Neural cell (in vitro differentiated cells): ENCODE measurements around the gene SARNP. TPM values are rescaled to one million over a fixed set of nuclear protein-coding genes. Genes with fewer than 3 reads are reported as not detected.

ENCODE experiments used
- H2AFZ ChIP-seq: fragments of 200-600, 300-800 bp; sonication (generic), shearing (Covaris generic); 2 replicates; pipeline ENCODE4 v1.6.0; 2014; ENCODE audit warnings: low read depth, mild to moderate bottlenecking, antibody characterized with exemption, low read length, moderate library complexity
- H3F3A ChIP-seq: fragments of 200-600 bp; shearing (Covaris generic); 2 replicates; pipeline ENCODE4 v1.6.1; 2016; ENCODE audit warnings: mild to moderate bottlenecking, moderate library complexity, mixed read lengths, antibody characterized with exemption, low read length; ENCODE audit not compliant: insufficient read depth, poor library complexity, severe bottlenecking
- H3K27ac ChIP-seq: fragments of 200-600, 300-800 bp; sonication (generic), shearing (Covaris generic); 2 replicates; pipeline ENCODE4 v1.5.1; 2014; ENCODE audit warnings: mild to moderate bottlenecking, low read length, moderate library complexity
- H3K27me3 ChIP-seq: fragments of 300-800, 200-600 bp; sonication (generic), shearing (Covaris generic); 2 replicates; pipeline ENCODE4 v1.6.0; 2014; ENCODE audit warnings: mild to moderate bottlenecking, low read depth, low read length, moderate library complexity; ENCODE audit not compliant: insufficient read depth
- H3K36me3 ChIP-seq: fragments of 300-800, 200-600 bp; sonication (generic), shearing (Covaris generic); 2 replicates; pipeline ENCODE4 v1.5.1; 2014; ENCODE audit warnings: mild to moderate bottlenecking, antibody characterized with exemption, low read length, moderate library complexity; ENCODE audit not compliant: insufficient read depth
- H3K4me2 ChIP-seq: fragments of 300-800, 200-600 bp; sonication (generic), shearing (Covaris generic); 2 replicates; pipeline ENCODE4 v1.6.0; 2014; ENCODE audit warnings: mild to moderate bottlenecking, low read length
- H3K4me3 ChIP-seq: fragments of 300-800, 200-600 bp; sonication (generic), shearing (Covaris generic); 2 replicates; pipeline ENCODE4 v1.5.1; 2014; ENCODE audit warnings: mild to moderate bottlenecking, low read length, moderate library complexity
- H3K79me2 ChIP-seq: fragments of 200-600 bp; shearing (Covaris generic); replicated peaks from 2 replicates; pipeline ENCODE4 v1.6.0; 2014; ENCODE audit warnings: mild to moderate bottlenecking, low read length, moderate library complexity; ENCODE audit not compliant: insufficient read depth
- H3K9ac ChIP-seq: fragments of 300-800, 200-600 bp; sonication (generic), shearing (Covaris generic); 2 replicates; pipeline ENCODE4 v1.6.1; 2016; ENCODE audit warnings: mild to moderate bottlenecking, low read length, mixed read lengths
- H3K9me2 ChIP-seq: fragments of 200-600 bp; shearing (Covaris generic); 2 replicates; pipeline ENCODE4 v1.6.1; 2016; ENCODE audit warnings: mild to moderate bottlenecking, low read length, mixed read lengths; ENCODE audit not compliant: insufficient read depth
- H3K9me3 ChIP-seq: fragments of 200-600, 300-800 bp; sonication (generic), shearing (Covaris generic); 2 replicates; pipeline ENCODE4 v1.6.1; 2016; ENCODE audit warnings: mild to moderate bottlenecking, mixed run types, low read length, moderate library complexity, mixed read lengths
- H4K20me1 ChIP-seq: fragments of 200-600 bp; shearing (Covaris generic); 2 replicates; pipeline ENCODE4 v1.6.1; 2016; ENCODE audit warnings: mild to moderate bottlenecking, mixed run types; ENCODE audit not compliant: insufficient read depth
- EP300 ChIP-seq: fragments of 450-650 bp; conservative IDR thresholded peaks from 2 replicates; pipeline ENCODE4 v1.6.1; 2014; ENCODE audit warnings: antibody characterized with exemption, mild to moderate bottlenecking, moderate library complexity; ENCODE audit not compliant: poor library complexity, severe bottlenecking
- EZH2 ChIP-seq: fragments of 200-600, 300-800 bp; shearing (Covaris generic), sonication (generic); IDR thresholded peaks from 2 replicates; pipeline ENCODE4 v1.6.1; 2014; ENCODE audit warnings: antibody characterized with exemption, low read length, borderline replicate concordance, mild to moderate bottlenecking; ENCODE audit not compliant: insufficient read depth, poor library complexity, severe bottlenecking
- MXI1 ChIP-seq: fragments of 450-650 bp; conservative IDR thresholded peaks from 2 replicates; pipeline ENCODE4 v1.6.1; 2014; ENCODE audit warnings: antibody characterized with exemption, mild to moderate bottlenecking; ENCODE audit not compliant: poor library complexity, severe bottlenecking
- POLR2AphosphoS5 ChIP-seq: IDR thresholded peaks from 2 replicates; pipeline ENCODE4 v1.6.1; 2012
- SMC3 ChIP-seq: fragments of 450-650 bp; conservative IDR thresholded peaks from 2 replicates; pipeline ENCODE4 v1.6.1; 2014; ENCODE audit warnings: antibody characterized with exemption, mild to moderate bottlenecking, moderate library complexity; ENCODE audit not compliant: poor library complexity
- TAF1 ChIP-seq: IDR thresholded peaks from 2 replicates; pipeline ENCODE4 v1.6.1; 2012; ENCODE audit warnings: low read depth
- polyA plus RNA-seq: library from polyadenylated mRNA; depleted of rRNA; stranded (reverse); fragments of >200 nt; gene quantifications from 2 replicates; pipeline ENCODE4 v1.2.3, GENCODE V29; 2014
- TF ChIP-seq, protein P1 (sequence below): IDR thresholded peaks from 2 replicates; pipeline ENCODE4 v1.6.1; 2012; ENCODE audit warnings: borderline replicate concordance
- TF ChIP-seq, protein P2 (sequence below): fragments of 450-650 bp; IDR thresholded peaks from 2 replicates; pipeline ENCODE4 v1.5.1; 2014; ENCODE audit warnings: antibody characterized with exemption, mild to moderate bottlenecking, moderate library complexity; ENCODE audit not compliant: poor library complexity, severe bottlenecking

SARNP gene
- polyA plus RNA-seq, 1 donor from 2014 or later, result 332 TPM

DNA sequence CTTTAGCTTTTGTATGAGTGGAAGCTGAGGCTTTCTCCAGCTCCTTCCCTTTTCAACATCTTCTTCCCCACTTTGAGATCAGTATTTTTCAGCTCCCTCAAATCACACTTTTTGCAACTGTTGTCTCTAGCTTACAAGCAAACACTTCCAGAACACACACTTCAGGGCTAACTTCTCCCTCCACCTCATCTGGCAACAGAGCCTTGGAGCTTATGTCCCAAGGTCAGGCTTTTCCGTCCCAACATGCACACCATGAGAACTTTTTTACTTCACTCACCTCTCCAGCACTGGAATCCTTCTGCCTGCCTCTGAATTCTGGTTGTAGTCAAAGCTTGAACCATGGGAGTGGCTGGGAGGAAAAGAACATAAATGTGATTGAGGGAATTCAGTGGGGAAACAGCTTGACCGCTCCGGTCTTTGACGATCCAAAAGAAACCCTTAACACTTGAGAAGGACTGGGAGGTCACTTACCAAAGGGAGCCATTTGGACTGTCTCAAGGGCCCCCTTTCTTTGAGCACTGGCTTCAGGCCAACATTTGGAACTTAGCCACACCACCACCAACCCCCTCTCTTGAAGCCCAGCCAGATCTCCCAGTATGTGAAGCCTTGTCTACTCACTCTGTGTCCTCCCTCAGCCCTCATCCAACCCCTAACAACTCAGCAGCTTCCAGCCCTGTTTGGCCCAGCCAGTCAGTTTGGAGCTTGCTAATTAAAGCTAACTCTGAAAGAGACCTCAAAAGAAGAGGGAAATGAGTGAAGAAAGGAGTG is 105.6 kb downstream of the SARNP start:
- no peaks in the 10 kb centered on the region for H3K9me3 ChIP-seq
- peaks cover 4% of the 10 kb centered on the region for H3K79me2 ChIP-seq
- H3F3A ChIP-seq, result no peaks in the 10 kb centered on the region
- no peak overlapping the region for H3K4me2 ChIP-seq
- no peaks in the 10 kb centered on the region for H4K20me1 ChIP-seq
- no peaks in the 10 kb centered on the region for H3K36me3 ChIP-seq
- H2AFZ ChIP-seq, result no peak overlapping the region
- peaks cover 10% of the 10 kb centered on the region for H3K27me3 ChIP-seq
- TF ChIP-seq, protein P1, sequence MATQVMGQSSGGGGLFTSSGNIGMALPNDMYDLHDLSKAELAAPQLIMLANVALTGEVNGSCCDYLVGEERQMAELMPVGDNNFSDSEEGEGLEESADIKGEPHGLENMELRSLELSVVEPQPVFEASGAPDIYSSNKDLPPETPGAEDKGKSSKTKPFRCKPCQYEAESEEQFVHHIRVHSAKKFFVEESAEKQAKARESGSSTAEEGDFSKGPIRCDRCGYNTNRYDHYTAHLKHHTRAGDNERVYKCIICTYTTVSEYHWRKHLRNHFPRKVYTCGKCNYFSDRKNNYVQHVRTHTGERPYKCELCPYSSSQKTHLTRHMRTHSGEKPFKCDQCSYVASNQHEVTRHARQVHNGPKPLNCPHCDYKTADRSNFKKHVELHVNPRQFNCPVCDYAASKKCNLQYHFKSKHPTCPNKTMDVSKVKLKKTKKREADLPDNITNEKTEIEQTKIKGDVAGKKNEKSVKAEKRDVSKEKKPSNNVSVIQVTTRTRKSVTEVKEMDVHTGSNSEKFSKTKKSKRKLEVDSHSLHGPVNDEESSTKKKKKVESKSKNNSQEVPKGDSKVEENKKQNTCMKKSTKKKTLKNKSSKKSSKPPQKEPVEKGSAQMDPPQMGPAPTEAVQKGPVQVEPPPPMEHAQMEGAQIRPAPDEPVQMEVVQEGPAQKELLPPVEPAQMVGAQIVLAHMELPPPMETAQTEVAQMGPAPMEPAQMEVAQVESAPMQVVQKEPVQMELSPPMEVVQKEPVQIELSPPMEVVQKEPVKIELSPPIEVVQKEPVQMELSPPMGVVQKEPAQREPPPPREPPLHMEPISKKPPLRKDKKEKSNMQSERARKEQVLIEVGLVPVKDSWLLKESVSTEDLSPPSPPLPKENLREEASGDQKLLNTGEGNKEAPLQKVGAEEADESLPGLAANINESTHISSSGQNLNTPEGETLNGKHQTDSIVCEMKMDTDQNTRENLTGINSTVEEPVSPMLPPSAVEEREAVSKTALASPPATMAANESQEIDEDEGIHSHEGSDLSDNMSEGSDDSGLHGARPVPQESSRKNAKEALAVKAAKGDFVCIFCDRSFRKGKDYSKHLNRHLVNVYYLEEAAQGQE, result no peak
- TF ChIP-seq POLR2AphosphoS5 (no peak), TAF1 (no peak), EZH2 (no peak), SMC3 (no peak), MXI1 (no peak)
- H3K4me3 ChIP-seq, result no peak overlapping the region
- H3K9me2 ChIP-seq, result no peaks in the 10 kb centered on the region
- no peak overlapping the region for H3K9ac ChIP-seq
- H3K27ac ChIP-seq, result no peak overlapping the region

DNA sequence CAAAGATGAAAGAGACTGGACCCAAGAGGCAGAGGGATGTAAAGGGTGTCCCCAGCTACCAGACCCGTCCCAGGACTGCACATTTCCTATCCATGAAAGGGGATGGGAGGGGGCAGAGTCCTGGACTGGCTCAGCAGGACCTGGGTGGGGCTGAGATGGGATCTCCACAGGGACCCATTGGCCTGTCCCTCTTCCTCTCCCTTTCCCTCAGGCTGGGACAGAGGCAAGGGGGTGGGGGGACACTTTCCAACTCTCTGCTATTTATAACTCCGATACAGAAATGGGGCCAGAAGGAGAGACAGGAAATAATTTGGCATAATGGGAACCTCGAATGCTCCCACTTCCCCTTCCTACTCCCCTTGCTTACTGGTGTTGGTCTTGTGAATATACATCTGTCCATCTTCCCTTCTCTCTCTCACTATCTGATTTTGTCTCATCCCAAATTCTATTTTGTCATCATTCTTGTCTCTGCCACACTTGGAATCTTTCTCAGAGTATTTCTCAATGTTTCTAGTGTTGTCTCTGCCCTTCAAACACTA is 108.8 kb downstream of the SARNP start:
- Histone ChIP-seq H3K4me3 (peak overlapping the region; percentile 82), H3K9me2 (no peaks in the 10 kb centered on the region), H4K20me1 (no peaks in the 10 kb centered on the region), H3K79me2 (no peaks in the 10 kb centered on the region), H3K9ac (no peak overlapping the region), H3F3A (no peaks in the 10 kb centered on the region), H3K36me3 (no peaks in the 10 kb centered on the region), H3K4me2 (no peak overlapping the region), H2AFZ (no peak overlapping the region), H3K27me3 (peaks cover 10% of the 10 kb centered on the region), H3K9me3 (no peaks in the 10 kb centered on the region), H3K27ac (no peak overlapping the region)
- TF ChIP-seq EP300 (no peak), TAF1 (no peak)
- TF ChIP-seq, protein P2, sequence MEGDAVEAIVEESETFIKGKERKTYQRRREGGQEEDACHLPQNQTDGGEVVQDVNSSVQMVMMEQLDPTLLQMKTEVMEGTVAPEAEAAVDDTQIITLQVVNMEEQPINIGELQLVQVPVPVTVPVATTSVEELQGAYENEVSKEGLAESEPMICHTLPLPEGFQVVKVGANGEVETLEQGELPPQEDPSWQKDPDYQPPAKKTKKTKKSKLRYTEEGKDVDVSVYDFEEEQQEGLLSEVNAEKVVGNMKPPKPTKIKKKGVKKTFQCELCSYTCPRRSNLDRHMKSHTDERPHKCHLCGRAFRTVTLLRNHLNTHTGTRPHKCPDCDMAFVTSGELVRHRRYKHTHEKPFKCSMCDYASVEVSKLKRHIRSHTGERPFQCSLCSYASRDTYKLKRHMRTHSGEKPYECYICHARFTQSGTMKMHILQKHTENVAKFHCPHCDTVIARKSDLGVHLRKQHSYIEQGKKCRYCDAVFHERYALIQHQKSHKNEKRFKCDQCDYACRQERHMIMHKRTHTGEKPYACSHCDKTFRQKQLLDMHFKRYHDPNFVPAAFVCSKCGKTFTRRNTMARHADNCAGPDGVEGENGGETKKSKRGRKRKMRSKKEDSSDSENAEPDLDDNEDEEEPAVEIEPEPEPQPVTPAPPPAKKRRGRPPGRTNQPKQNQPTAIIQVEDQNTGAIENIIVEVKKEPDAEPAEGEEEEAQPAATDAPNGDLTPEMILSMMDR, result no peak
